Astrocyte of the spinal cord (primary cell): Measurements from ENCODE around the gene VAV3.
A peak's percentile ranks its signal among the peaks of the same experiment; 100 is the strongest.

Experiments used
- DNase-seq: peaks from one replicate; pipeline ENCODE4 v3.0.0; 2011; ENCODE audit warnings: low read depth, low spot score
- H3K4me3 ChIP-seq: 2 replicates; pipeline ENCODE4 v1.5.1; 2011; ENCODE audit warnings: low read depth, mild to moderate bottlenecking, low read length, moderate library complexity
- CTCF ChIP-seq: IDR thresholded peaks from 2 replicates; pipeline ENCODE4 v1.5.1; 2012; ENCODE audit warnings: low read depth, mild to moderate bottlenecking, low read length, inconsistent platforms
- in situ Hi-C: cut with HindIII; loops from 2 replicates; pipeline ENCODE4 v1.10.0; 2017; ENCODE audit warnings: low sequenced_read_pairs

VAV3 gene

GRCh38 chr1:107572674-107573211 lies 392.2 kb downstream of the VAV3 start:
- DNase-seq = peak; percentile 83
- no peak overlapping the region for H3K4me3 ChIP-seq
- no peak for TF ChIP-seq CTCF
- in situ Hi-C loops = no loop called here

- H3K4me3 ChIP-seq = no peak overlapping the region
- in situ Hi-C loops = no loop called here
- no peak for TF ChIP-seq CTCF
- DNase-seq = no peak
Observed at GRCh38 chr1:107570768-107571167, 394.2 kb downstream of the VAV3 start.

- DNase-seq = no peak
- TF ChIP-seq CTCF = no peak
- no peak overlapping the region for H3K4me3 ChIP-seq
- in situ Hi-C loops = no loop called here
Observed at GRCh38 chr1:107563441-107563840, 401.5 kb downstream of the VAV3 start.

- in situ Hi-C loops = no loop called here
- DNase-seq = peak; percentile 50
- H3K4me3 ChIP-seq = no peak overlapping the region
- no peak for TF ChIP-seq CTCF
Observed at GRCh38 chr1:107559881-107560280, 405.1 kb downstream of the VAV3 start.

GRCh38 chr1:107557095-107557494 lies 407.9 kb downstream of the VAV3 start:
- no peak for TF ChIP-seq CTCF
- no peak overlapping the region for H3K4me3 ChIP-seq
- in situ Hi-C loops = no loop called here
- DNase-seq = no peak

GRCh38 chr1:107555578-107555977 lies 409.4 kb downstream of the VAV3 start:
- no peak for TF ChIP-seq CTCF
- in situ Hi-C loops = no loop called here
- no peak for DNase-seq
- H3K4me3 ChIP-seq = no peak overlapping the region

- H3K4me3 ChIP-seq = no peak overlapping the region
- in situ Hi-C loops = no loop called here
- no peak for DNase-seq
- TF ChIP-seq CTCF = no peak
Observed at GRCh38 chr1:107552781-107553180, 412.2 kb downstream of the VAV3 start.
